GM13976 (cell line): Measurements from ENCODE around the gene SELENOM.
"Not testable (repeated sequence)": the region's sequence is repeated elsewhere in the genome, so short reads cannot be mapped to it uniquely, and the experiment has no call there.

Experiments
- DNase-seq: peaks from one replicate; pipeline ENCODE4 v3.0.0; 2012; ENCODE audit warnings: low spot score
- CTCF ChIP-seq: IDR thresholded peaks from 2 replicates; pipeline ENCODE4 v1.5.1; 2012; ENCODE audit warnings: borderline replicate concordance, mild to moderate bottlenecking; ENCODE audit not compliant: insufficient read depth; ENCODE audit errors: extremely low read depth, missing control alignments, control extremely low read depth
- in situ Hi-C: fragments of 300-500 bp; cut with MboI; formaldehyde crosslinking; loops from one replicate; pipeline ENCODE4 v1.12.0; 2022; ENCODE audit warnings: low sequenced_read_pairs, mixed read lengths, inconsistent platforms; ENCODE audit not compliant: unreplicated experiment

SELENOM gene

GRCh38 chr22:31099841-31100761 lies 7.3 kb downstream of the SELENOM start:
- no peak for DNase-seq
- in situ Hi-C loops, result no loop called here
- TF ChIP-seq CTCF, result no peak

GRCh38 chr22:31099386-31099785 lies 8.0 kb downstream of the SELENOM start:
- no peak for TF ChIP-seq CTCF
- no peak for DNase-seq
- in situ Hi-C loops, result no loop called here

- TF ChIP-seq CTCF, result no peak
- in situ Hi-C loops, result no loop called here
These were observed 8.7 kb downstream of the SELENOM start for GRCh38 chr22:31098632-31099110.

GRCh38 chr22:31097941-31098631 lies 9.3 kb downstream of the SELENOM start:
- no peak for TF ChIP-seq CTCF
- in situ Hi-C loops, result no loop called here
- DNase-seq, result no peak

More at GRCh38 chr22:31098632-31099110, 8.7 kb downstream of the SELENOM start:
- DNase-seq, result no peak

- in situ Hi-C loops, DNase-seq: not testable (repeated sequence)
These were observed 9.8 kb downstream of the SELENOM start for GRCh38 chr22:31097539-31097938.

GRCh38 chr22:31096657-31097279 lies 10.6 kb downstream of the SELENOM start:
- in situ Hi-C loops, result no loop called here
- TF ChIP-seq CTCF, result no peak
- no peak for DNase-seq
